ENCODE results near the gene DPP4. TPM values are rescaled to one million over a fixed set of nuclear protein-coding genes. Genes with fewer than 3 reads are reported as not detected.

The DPP4 gene
- total RNA-seq = 7.7 and 42.3 TPM in 2 replicates

GRCh38 chr2:162073888-162074631 is at the start of gene DPP4:
Gene DPP4, minus strand, starts transcription at chr2:162074215. Its CDS starts 234 bp downstream, at chr2:162073981.

Other genes starting within 250 kb of the DPP4 start
- gene GCG, start 78.0 kb upstream of the DPP4 start, total RNA-seq = not detected in 2 replicates
- 7.3 and 25.0 TPM in 2 replicates for gene FAP, start 169.2 kb upstream of the DPP4 start, total RNA-seq
- gene IFIH1, start 244.5 kb upstream of the DPP4 start, total RNA-seq = 2.4 and 6.3 TPM in 2 replicates

Data from mesangial cell (primary cell).